Measurements from ENCODE around the gene PRKAR1B. TPM values are rescaled to one million over a fixed set of nuclear protein-coding genes. Genes with fewer than 3 reads are reported as not detected.

The PRKAR1B gene
- total and polyA plus RNA-seq, 10 donors = 9.9 to 39.5 (median 23.5) TPM

DNA sequence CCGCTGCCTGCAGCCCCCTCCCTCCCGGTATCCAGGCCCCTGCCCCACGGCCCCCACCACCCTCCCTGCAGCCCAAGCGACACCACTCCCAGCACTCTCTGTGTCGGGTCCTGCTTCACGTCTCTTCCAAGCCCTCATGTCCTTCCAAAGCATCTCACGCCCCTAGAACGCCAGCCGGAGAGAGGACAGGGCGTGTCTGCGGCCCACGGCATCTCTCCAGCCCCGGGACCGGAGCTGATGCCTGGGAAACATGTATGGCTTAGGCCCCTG is 156.3 kb downstream of the PRKAR1B start:
- no peaks in the 10 kb centered on the region for H3K27me3 ChIP-seq (replicated peaks in 1 of 7)
- peaks cover 0 to 13% (median 0%) of the 10 kb centered on the region in 6 donors for H3K36me3 ChIP-seq
- no peak overlapping the region for H3K4me3 ChIP-seq
- DNase-seq = no peak
- H3K9me3 ChIP-seq = no peaks in the 10 kb centered on the region
- TF ChIP-seq, protein P1, sequence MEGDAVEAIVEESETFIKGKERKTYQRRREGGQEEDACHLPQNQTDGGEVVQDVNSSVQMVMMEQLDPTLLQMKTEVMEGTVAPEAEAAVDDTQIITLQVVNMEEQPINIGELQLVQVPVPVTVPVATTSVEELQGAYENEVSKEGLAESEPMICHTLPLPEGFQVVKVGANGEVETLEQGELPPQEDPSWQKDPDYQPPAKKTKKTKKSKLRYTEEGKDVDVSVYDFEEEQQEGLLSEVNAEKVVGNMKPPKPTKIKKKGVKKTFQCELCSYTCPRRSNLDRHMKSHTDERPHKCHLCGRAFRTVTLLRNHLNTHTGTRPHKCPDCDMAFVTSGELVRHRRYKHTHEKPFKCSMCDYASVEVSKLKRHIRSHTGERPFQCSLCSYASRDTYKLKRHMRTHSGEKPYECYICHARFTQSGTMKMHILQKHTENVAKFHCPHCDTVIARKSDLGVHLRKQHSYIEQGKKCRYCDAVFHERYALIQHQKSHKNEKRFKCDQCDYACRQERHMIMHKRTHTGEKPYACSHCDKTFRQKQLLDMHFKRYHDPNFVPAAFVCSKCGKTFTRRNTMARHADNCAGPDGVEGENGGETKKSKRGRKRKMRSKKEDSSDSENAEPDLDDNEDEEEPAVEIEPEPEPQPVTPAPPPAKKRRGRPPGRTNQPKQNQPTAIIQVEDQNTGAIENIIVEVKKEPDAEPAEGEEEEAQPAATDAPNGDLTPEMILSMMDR (IDR thresholded peaks at IDR 0.05 in 8 of 11, conservative IDR thresholded peaks at IDR 0.05 in 3 of 11) = no peak
- TF ChIP-seq POLR2A (IDR thresholded peaks at IDR 0.05) (no peak), POLR2AphosphoS5 (IDR thresholded peaks at IDR 0.05) (no peak)
- 86 to 92% (median 88%) methylated on average over 12 to 14 of the region's 14 CpGs for WGBS, 5 donors
- no peak overlapping the region for H3K27ac ChIP-seq
- intact Hi-C loops (cut with DNase I; ENCODE audit: low total_unique reads) = no loop called here
- H3K4me1 ChIP-seq = peaks cover 0 to 4% (median 0%) of the 10 kb centered on the region in 6 donors

DNA sequence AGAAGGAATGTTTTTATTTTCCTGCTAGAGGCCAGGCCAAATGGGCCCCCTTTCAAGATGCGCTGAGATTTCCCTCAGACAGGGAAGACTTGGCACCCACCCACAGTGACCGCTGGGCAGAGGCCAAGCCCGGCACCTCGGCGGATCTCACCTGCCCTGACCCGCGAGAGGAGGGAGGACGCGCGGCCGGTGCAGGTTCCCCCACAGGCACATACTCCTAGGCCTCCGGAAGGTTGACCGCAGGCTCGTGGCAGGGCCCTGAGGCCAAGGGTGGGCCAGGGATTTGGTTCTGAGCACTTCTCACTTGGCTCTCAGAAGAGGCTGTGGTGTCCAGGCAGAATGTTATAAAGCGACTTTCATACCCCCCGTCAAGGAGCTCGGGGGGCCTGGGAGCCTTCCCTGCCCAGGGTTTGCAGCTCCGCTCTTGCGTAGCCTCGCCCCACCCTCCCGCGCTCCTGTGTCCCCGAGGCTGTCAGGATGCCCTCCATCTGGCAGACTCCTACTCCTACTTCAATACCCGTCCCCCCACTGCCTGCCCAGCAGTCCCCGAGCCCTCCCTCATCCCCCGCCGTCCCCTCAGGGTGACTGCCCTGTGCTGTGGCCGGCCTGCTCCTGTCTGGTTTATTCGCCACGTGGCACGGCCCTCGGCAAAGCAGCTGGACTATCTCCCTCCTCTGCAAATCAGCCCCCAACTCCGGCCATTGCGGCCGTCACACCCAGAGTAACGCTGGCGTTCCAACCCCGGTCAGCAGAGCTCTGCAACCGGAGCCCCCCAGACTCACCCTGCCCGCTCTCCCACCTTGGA is 156.9 kb downstream of the PRKAR1B start:
- 94 to 96% (median 95%) methylated on average over 36 to 40 of the region's 40 CpGs for WGBS, 5 donors
- Histone ChIP-seq H3K27ac (no peak overlapping the region), H3K27me3 (replicated peaks in 1 of 7) (no peaks in the 10 kb centered on the region), H3K36me3 (peaks cover 0 to 7% (median 0%) of the 10 kb centered on the region in 6 donors), H3K9me3 (no peaks in the 10 kb centered on the region), H3K4me1 (peaks cover 0 to 4% (median 0%) of the 10 kb centered on the region in 6 donors), H3K4me3 (no peak overlapping the region)
- intact Hi-C loops (cut with DNase I; ENCODE audit: low total_unique reads) = no loop called here
- DNase-seq = no peak
- no peak for TF ChIP-seq POLR2AphosphoS5 (IDR thresholded peaks at IDR 0.05)
- TF ChIP-seq, protein P1 (IDR thresholded peaks at IDR 0.05 in 8 of 11, conservative IDR thresholded peaks at IDR 0.05 in 3 of 11) = no peak
- no peak for TF ChIP-seq POLR2A (IDR thresholded peaks at IDR 0.05)

DNA sequence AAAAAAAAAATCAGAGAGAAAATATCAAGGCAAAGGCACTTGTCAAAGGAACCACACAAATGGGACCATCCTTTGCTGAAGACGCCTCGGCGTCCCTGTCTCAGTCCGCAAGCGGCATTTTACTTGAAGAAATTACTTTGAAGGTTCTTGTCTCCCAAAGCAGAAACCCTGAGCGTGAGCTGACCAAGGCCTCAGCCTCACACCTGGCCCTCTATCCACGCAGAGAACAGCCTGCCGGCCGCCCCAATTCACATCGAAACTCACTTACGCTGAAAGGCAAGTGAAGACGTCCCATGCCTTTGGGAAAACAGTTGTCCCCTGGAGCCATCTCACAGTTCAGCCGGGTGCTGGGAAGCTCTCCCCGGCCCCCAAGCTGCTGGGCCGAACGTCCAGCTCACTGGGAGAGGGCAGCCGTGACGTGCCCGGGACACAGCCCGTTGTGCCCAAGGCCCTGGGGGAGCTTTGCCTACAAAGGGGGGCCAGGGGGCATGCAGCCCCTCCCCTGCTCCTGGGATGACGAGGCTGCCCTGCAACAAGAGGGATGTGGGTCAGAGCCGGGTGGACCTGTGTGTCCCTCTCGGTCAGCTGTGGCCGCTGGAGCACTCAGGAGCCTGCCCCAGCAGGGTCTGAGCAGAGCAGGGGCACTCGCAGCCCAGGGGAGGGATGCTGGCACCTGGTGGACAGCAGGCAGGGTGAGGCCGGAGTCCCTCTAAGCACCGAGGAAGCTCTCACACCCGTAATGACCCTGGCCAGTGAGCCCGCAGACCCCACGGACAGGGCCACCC is 157.8 kb downstream of the PRKAR1B start:
- Histone ChIP-seq H3K4me1 (peaks cover 0 to 4% (median 0%) of the 10 kb centered on the region in 6 donors), H3K27me3 (replicated peaks in 1 of 7) (no peaks in the 10 kb centered on the region), H3K36me3 (peaks cover 0 to 5% (median 0%) of the 10 kb centered on the region in 6 donors), H3K9me3 (no peaks in the 10 kb centered on the region), H3K27ac (no peak overlapping the region), H3K4me3 (no peak overlapping the region)
- 92 to 96% (median 93%) methylated on average over 18 to 30 of the region's 30 CpGs for WGBS, 5 donors
- TF ChIP-seq, protein P1 (IDR thresholded peaks at IDR 0.05 in 8 of 11, conservative IDR thresholded peaks at IDR 0.05 in 3 of 11) = no peak
- TF ChIP-seq POLR2AphosphoS5 (IDR thresholded peaks at IDR 0.05) (no peak), POLR2A (IDR thresholded peaks at IDR 0.05) (no peak)
- no peak for DNase-seq
- intact Hi-C loops (cut with DNase I; ENCODE audit: low total_unique reads) = no loop called here
